Fibroblast of lung (primary cell): ENCODE results near the gene ZNF672. TPM values are rescaled to one million over a fixed set of nuclear protein-coding genes. Genes with fewer than 3 reads are reported as not detected.

Source experiments
- DNase-seq, 2 donors: peaks; one replicate each; pipeline versions ENCODE4 v3.0.0 to v3.0.0-alpha.2; 2010; ENCODE audit warnings: low read depth in 2 of 2
- H2AFZ ChIP-seq: 2 replicates; pipeline ENCODE4 v1.5.1; 2012; ENCODE audit warnings: low read length, control low read depth, inconsistent platforms
- H3K27ac ChIP-seq: 2 replicates; pipeline ENCODE4 v1.5.1; 2011; ENCODE audit warnings: low read length, control low read depth; ENCODE audit not compliant: insufficient read depth
- H3K27me3 ChIP-seq: 2 replicates; pipeline ENCODE4 v1.5.1; 2011; ENCODE audit warnings: mild to moderate bottlenecking, low read length; ENCODE audit not compliant: control insufficient read depth, insufficient read depth
- H3K36me3 ChIP-seq: 2 replicates; pipeline ENCODE4 v1.5.1; 2011; ENCODE audit warnings: low read length; ENCODE audit not compliant: control insufficient read depth, insufficient read depth
- H3K4me1 ChIP-seq: 2 replicates; pipeline ENCODE4 v1.5.1; 2011; ENCODE audit warnings: low read length; ENCODE audit not compliant: control insufficient read depth, insufficient read depth; ENCODE audit errors: extremely low read depth
- H3K4me2 ChIP-seq: 2 replicates; pipeline ENCODE4 v1.5.1; 2011; ENCODE audit warnings: low read length, control low read depth; ENCODE audit not compliant: insufficient read depth; ENCODE audit errors: extremely low read depth
- H3K4me3 ChIP-seq, 4 experiments: fragments of 200-600 bp in 1 of 4; sonication (generic) in 1 of 4; replicated peaks in 1 of 4; 2 replicates each; pipeline ENCODE4 v1.5.1; 2011 to 2016; ENCODE audit warnings: low read length in 4 of 4, low read depth in 3 of 4, mild to moderate bottlenecking in 3 of 4, control low read depth in 2 of 4, inconsistent platforms in 1 of 4, mixed read lengths in 1 of 4; ENCODE audit not compliant: insufficient read depth in 1 of 4; ENCODE audit errors: control extremely low read depth in 1 of 4
- H3K79me2 ChIP-seq: 2 replicates; pipeline ENCODE4 v1.5.1; 2012; ENCODE audit warnings: mild to moderate bottlenecking, low read length, inconsistent platforms; ENCODE audit not compliant: control insufficient read depth, insufficient read depth
- H3K9ac ChIP-seq: 2 replicates; pipeline ENCODE4 v1.5.1; 2011; ENCODE audit warnings: mild to moderate bottlenecking, low read length, control low read depth; ENCODE audit not compliant: insufficient read depth
- H3K9me3 ChIP-seq: 2 replicates; pipeline ENCODE4 v1.5.1; 2012; ENCODE audit warnings: low read depth, low read length; ENCODE audit not compliant: control insufficient read depth, insufficient read depth
- H4K20me1 ChIP-seq: 2 replicates; pipeline ENCODE4 v1.5.1; 2011; ENCODE audit warnings: low read length; ENCODE audit not compliant: control insufficient read depth, insufficient read depth; ENCODE audit errors: extremely low read depth
- CTCF ChIP-seq, 2 donors: IDR thresholded peaks in 1 of 2; conservative IDR thresholded peaks in 1 of 2; 1 replicate in 1 of 2; 2 replicates in 1 of 2; pipeline ENCODE4 v1.5.1; 2011 to 2012; ENCODE audit warnings: low read length in 2 of 2, control low read depth in 1 of 2, inconsistent platforms in 1 of 2, low read depth in 1 of 2, mild to moderate bottlenecking in 1 of 2
- EZH2 ChIP-seq: IDR thresholded peaks from 2 replicates; pipeline ENCODE4 v1.5.1; 2012; ENCODE audit warnings: low read length, control low read depth, mild to moderate bottlenecking; ENCODE audit errors: missing control alignments
- polyA plus RNA-seq, 2 donors: library from polyadenylated mRNA; depleted of rRNA in 1 of 2; stranded (reverse) in 1 of 2; unstranded in 1 of 2; fragments of >200 nt; gene quantifications; 2 replicates each; pipeline ENCODE4 v1.2.1, GENCODE V29; 2011 to 2012; ENCODE audit warnings: missing spikeins in 1 of 2
- total RNA-seq: library from RNA; depleted of rRNA; stranded (reverse); fragments of >200 nt; gene quantifications from 2 replicates; pipeline ENCODE4 v1.2.1, GENCODE V29; 2014

ZNF672 gene
- total and polyA plus RNA-seq, 2 donors (not counting 1 experiment from before 2014, with no cell fraction given): 10.3 to 15.5 TPM

- Histone ChIP-seq H3K36me3 (peaks cover 28% of the 10 kb centered on the region), H3K4me3 (no peak overlapping the region), H3K79me2 (no peaks in the 10 kb centered on the region), H3K4me1 (no peaks in the 10 kb centered on the region), H4K20me1 (no peaks in the 10 kb centered on the region), H3K9ac (no peak overlapping the region), H3K27me3 (no peaks in the 10 kb centered on the region), H3K9me3 (no peaks in the 10 kb centered on the region), H3K27ac (no peak overlapping the region), H3K4me2 (no peak overlapping the region), H2AFZ (no peak overlapping the region)
- DNase-seq: no peak
- TF ChIP-seq EZH2 (no peak), CTCF (conservative IDR thresholded peaks at IDR 0.05 in 1 of 2, IDR thresholded peaks at IDR 0.05 in 1 of 2; ENCODE audit: low read depth in 1 of 2, low read length in 2 of 2) (no peak)
Measured at GRCh38 chr1:248851390-248851789, 13.4 kb downstream of the ZNF672 start.

- no peak overlapping the region for H3K9ac ChIP-seq
- H3K4me3 ChIP-seq: no peak overlapping the region
- H3K27ac ChIP-seq: peak overlapping the region; percentile 13
- TF ChIP-seq EZH2 (no peak), CTCF (conservative IDR thresholded peaks at IDR 0.05 in 1 of 2, IDR thresholded peaks at IDR 0.05 in 1 of 2; ENCODE audit: low read depth in 1 of 2, low read length in 2 of 2) (no peak)
- peaks cover 5% of the 10 kb centered on the region for H3K79me2 ChIP-seq
- no peaks in the 10 kb centered on the region for H3K9me3 ChIP-seq
- no peak overlapping the region for H2AFZ ChIP-seq
- no peaks in the 10 kb centered on the region for H3K27me3 ChIP-seq
- no peaks in the 10 kb centered on the region for H4K20me1 ChIP-seq
- H3K4me2 ChIP-seq: no peak overlapping the region
- peaks cover 23% of the 10 kb centered on the region for H3K36me3 ChIP-seq
- peaks cover 4% of the 10 kb centered on the region for H3K4me1 ChIP-seq
- peak; percentile 55 to 74 for DNase-seq
Measured at GRCh38 chr1:248852481-248853405, 14.7 kb downstream of the ZNF672 start.

- H2AFZ ChIP-seq: no peak overlapping the region
- H3K4me3 ChIP-seq: no peak overlapping the region
- H3K9ac ChIP-seq: no peak overlapping the region
- no peak overlapping the region for H3K27ac ChIP-seq
- DNase-seq: no peak
- H3K79me2 ChIP-seq: peaks cover 12% of the 10 kb centered on the region
- peaks cover 15% of the 10 kb centered on the region for H3K36me3 ChIP-seq
- H4K20me1 ChIP-seq: no peaks in the 10 kb centered on the region
- no peak overlapping the region for H3K4me2 ChIP-seq
- no peaks in the 10 kb centered on the region for H3K27me3 ChIP-seq
- no peak for TF ChIP-seq EZH2
- no peak for TF ChIP-seq CTCF (conservative IDR thresholded peaks at IDR 0.05 in 1 of 2, IDR thresholded peaks at IDR 0.05 in 1 of 2; ENCODE audit: low read depth in 1 of 2, low read length in 2 of 2)
- no peaks in the 10 kb centered on the region for H3K9me3 ChIP-seq
- H3K4me1 ChIP-seq: peaks cover 9% of the 10 kb centered on the region
Measured at GRCh38 chr1:248853663-248854375, 15.8 kb downstream of the ZNF672 start.
